Vagina (tissue), 2 donors: ENCODE data around the gene USP53. TPM values are rescaled to one million over a fixed set of nuclear protein-coding genes. Genes with fewer than 3 reads are reported as not detected.

Experiments used
- DNase-seq, 2 donors: peaks; one replicate each; pipeline ENCODE4 v3.0.0-alpha.2; 2017; ENCODE audit errors: extremely low spot score in 2 of 2
- H3K27ac ChIP-seq: fragments of 200-600 bp; sonication (generic); one replicate; pipeline ENCODE4 v1.5.1; 2019
- H3K27me3 ChIP-seq: fragments of 200-600 bp; sonication (generic); one replicate; pipeline ENCODE4 v1.5.1; 2019
- H3K36me3 ChIP-seq, 2 donors: fragments of 200-600 bp; sonication (generic); one replicate each; pipeline ENCODE4 v1.5.1; 2017 to 2019
- H3K4me1 ChIP-seq: fragments of 200-600 bp; sonication (generic); one replicate; pipeline ENCODE4 v1.5.1; 2019
- H3K4me3 ChIP-seq, 2 donors: fragments of 200-600 bp; sonication (generic); 1 replicate in 1 of 2; 2 replicates in 1 of 2; pipeline ENCODE4 v1.5.1; 2016 to 2019
- H3K9me3 ChIP-seq: fragments of 200-600 bp; sonication (generic); one replicate; pipeline ENCODE4 v1.5.1; 2019
- POLR2A ChIP-seq, 2 donors: fragments of 450-650 bp; IDR thresholded peaks; one replicate each; pipeline ENCODE4 v1.6.1; 2017; ENCODE audit warnings: antibody characterized with exemption in 2 of 2, mild to moderate bottlenecking in 2 of 2, moderate library complexity in 2 of 2
- POLR2AphosphoS5 ChIP-seq, 2 donors: sonication (generic); formaldehyde crosslinking; IDR thresholded peaks; one replicate each; pipeline ENCODE4 v1.9.0; 2017; ENCODE audit warnings: antibody characterized with exemption in 2 of 2, mild to moderate bottlenecking in 2 of 2, low read depth in 1 of 2; ENCODE audit not compliant: insufficient read depth in 1 of 2
- intact Hi-C: fragments of 100-400 bp; cut with DNase I; formaldehyde crosslinking; loops from one replicate; pipeline ENCODE4 v1.15.1; 2023
- total RNA-seq: library from RNA; depleted of rRNA; stranded (reverse); fragments of >200 nt; gene quantifications from one replicate; pipeline ENCODE4 v1.2.3, GENCODE V29; 2016
- TF ChIP-seq, protein P1 (sequence below), 3 experiments: fragments of 450-650 bp in 2 of 3; fragments of 200-600 bp in 1 of 3; sonication (generic) in 1 of 3; IDR thresholded peaks; one replicate each; pipeline ENCODE4 v1.5.1; 2017 to 2019; ENCODE audit warnings: antibody characterized with exemption in 3 of 3, mild to moderate bottlenecking in 2 of 3, moderate library complexity in 2 of 3

USP53 gene
- total RNA-seq, 1 donor from 2014 or later: 53.5 TPM

DNA sequence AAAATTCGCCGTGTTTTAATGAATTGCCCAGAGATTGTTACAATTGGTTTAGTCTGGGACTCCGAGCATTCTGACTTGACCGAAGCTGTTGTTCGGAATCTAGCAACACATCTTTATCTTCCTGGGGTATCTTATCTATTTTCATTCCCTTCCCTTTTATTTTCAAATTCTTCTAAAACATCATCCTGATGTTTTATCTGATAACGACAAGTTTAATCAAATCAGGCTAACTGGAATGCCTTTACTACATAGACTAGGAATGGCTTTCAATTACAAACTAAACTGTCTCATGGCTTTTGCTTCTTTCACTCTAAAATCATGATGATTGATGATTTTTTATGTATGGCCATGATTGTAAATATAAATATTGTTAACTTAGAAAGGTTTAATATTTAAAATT, 48.0 kb downstream of the USP53 start:
- intact Hi-C loops: no loop called here
- no peak overlapping the region for H3K4me3 ChIP-seq
- DNase-seq: no peak
- H3K4me1 ChIP-seq: no peaks in the 10 kb centered on the region
- no peaks in the 10 kb centered on the region for H3K9me3 ChIP-seq
- no peak overlapping the region for H3K27ac ChIP-seq
- TF ChIP-seq, protein P1, sequence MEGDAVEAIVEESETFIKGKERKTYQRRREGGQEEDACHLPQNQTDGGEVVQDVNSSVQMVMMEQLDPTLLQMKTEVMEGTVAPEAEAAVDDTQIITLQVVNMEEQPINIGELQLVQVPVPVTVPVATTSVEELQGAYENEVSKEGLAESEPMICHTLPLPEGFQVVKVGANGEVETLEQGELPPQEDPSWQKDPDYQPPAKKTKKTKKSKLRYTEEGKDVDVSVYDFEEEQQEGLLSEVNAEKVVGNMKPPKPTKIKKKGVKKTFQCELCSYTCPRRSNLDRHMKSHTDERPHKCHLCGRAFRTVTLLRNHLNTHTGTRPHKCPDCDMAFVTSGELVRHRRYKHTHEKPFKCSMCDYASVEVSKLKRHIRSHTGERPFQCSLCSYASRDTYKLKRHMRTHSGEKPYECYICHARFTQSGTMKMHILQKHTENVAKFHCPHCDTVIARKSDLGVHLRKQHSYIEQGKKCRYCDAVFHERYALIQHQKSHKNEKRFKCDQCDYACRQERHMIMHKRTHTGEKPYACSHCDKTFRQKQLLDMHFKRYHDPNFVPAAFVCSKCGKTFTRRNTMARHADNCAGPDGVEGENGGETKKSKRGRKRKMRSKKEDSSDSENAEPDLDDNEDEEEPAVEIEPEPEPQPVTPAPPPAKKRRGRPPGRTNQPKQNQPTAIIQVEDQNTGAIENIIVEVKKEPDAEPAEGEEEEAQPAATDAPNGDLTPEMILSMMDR (IDR thresholded peaks at IDR 0.05): no peak
- no peak for TF ChIP-seq POLR2A (IDR thresholded peaks at IDR 0.05)
- peaks cover 0 to 37% of the 10 kb centered on the region in 2 donors for H3K36me3 ChIP-seq
- no peaks in the 10 kb centered on the region for H3K27me3 ChIP-seq

DNA sequence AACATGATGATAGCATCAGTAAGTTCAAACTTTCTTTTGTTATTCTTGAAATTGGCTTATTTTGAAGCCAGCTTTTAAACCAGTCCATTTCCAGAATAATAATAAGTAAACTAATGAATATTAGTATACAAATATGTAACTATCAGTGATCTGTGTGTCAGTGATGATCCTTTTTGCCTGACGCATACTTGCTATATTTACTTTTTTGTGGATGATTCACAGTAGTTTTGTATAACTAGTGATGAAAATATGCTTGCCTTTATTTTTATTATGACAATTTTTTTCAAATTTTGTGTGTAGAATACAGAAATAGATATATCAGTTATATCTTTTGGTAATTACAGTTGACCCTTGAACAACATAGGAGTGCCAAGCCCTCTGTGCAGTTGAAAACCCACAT, 49.5 kb downstream of the USP53 start:
- TF ChIP-seq, protein P1 (IDR thresholded peaks at IDR 0.05): no peak
- TF ChIP-seq POLR2A (IDR thresholded peaks at IDR 0.05) (no peak), POLR2AphosphoS5 (IDR thresholded peaks at IDR 0.05; ENCODE audit: insufficient read depth in 1 of 2, low read depth in 1 of 2) (no peak)
- DNase-seq: no peak
- Histone ChIP-seq H3K4me3 (no peak overlapping the region), H3K27ac (no peak overlapping the region), H3K27me3 (no peaks in the 10 kb centered on the region), H3K4me1 (no peaks in the 10 kb centered on the region), H3K36me3 (peaks cover 0 to 37% of the 10 kb centered on the region in 2 donors), H3K9me3 (no peaks in the 10 kb centered on the region)
- intact Hi-C loops: no loop called here

DNA sequence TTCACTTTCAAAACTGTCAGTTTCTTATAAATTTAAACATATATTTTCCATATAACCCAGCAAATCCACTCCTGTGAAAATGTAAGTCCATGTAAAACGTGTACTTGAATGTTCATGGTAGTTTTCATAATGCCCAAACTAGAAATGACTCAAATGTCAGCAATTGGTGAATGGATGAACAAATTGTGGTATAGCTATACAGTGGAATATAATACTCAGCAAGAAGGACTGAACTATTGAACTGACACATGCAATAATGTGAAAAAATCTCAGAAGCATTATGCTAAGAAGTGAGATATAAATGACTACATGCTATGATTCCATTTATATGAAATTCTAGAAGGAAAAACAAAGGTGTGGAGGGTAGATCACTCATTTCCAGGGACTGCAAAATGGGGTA, 52.2 kb downstream of the USP53 start:
- H3K27me3 ChIP-seq: no peaks in the 10 kb centered on the region
- no peak for DNase-seq
- H3K4me3 ChIP-seq: no peak overlapping the region
- TF ChIP-seq, protein P1 (IDR thresholded peaks at IDR 0.05): no peak
- TF ChIP-seq POLR2A (IDR thresholded peaks at IDR 0.05): no peak
- TF ChIP-seq POLR2AphosphoS5 (IDR thresholded peaks at IDR 0.05; ENCODE audit: insufficient read depth in 1 of 2, low read depth in 1 of 2): no peak
- H3K36me3 ChIP-seq: peaks cover 0 to 41% of the 10 kb centered on the region in 2 donors
- H3K4me1 ChIP-seq: no peaks in the 10 kb centered on the region
- H3K9me3 ChIP-seq: no peaks in the 10 kb centered on the region
- intact Hi-C loops: no loop called here
- H3K27ac ChIP-seq: no peak overlapping the region

DNA sequence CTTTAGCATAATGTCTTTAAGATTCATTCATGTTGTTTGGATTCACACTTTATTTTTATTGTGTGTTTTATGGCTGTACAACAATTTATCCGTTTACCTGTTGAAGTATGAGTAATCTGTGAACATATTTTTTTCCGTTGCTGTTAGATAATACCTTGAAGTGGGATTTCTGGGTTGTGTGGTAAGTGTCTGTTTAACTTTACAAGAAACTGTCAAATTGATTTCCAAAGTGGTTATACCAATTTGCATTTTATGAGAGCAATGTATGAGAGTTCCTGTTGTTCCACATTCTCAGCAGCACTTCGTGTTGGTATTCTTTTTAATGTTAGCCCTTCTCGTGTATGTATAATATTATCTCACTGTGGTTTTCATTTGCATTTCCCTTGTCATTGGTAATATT, 53.6 kb downstream of the USP53 start:
- no peaks in the 10 kb centered on the region for H3K4me1 ChIP-seq
- no peak for TF ChIP-seq POLR2AphosphoS5 (IDR thresholded peaks at IDR 0.05; ENCODE audit: insufficient read depth in 1 of 2, low read depth in 1 of 2)
- TF ChIP-seq, protein P1 (IDR thresholded peaks at IDR 0.05): no peak
- TF ChIP-seq POLR2A (IDR thresholded peaks at IDR 0.05): no peak
- no peak overlapping the region for H3K4me3 ChIP-seq
- no peak overlapping the region for H3K27ac ChIP-seq
- DNase-seq: no peak
- H3K27me3 ChIP-seq: no peaks in the 10 kb centered on the region
- intact Hi-C loops: no loop called here
- H3K9me3 ChIP-seq: no peaks in the 10 kb centered on the region
- H3K36me3 ChIP-seq: peaks cover 0 to 35% of the 10 kb centered on the region in 2 donors

DNA sequence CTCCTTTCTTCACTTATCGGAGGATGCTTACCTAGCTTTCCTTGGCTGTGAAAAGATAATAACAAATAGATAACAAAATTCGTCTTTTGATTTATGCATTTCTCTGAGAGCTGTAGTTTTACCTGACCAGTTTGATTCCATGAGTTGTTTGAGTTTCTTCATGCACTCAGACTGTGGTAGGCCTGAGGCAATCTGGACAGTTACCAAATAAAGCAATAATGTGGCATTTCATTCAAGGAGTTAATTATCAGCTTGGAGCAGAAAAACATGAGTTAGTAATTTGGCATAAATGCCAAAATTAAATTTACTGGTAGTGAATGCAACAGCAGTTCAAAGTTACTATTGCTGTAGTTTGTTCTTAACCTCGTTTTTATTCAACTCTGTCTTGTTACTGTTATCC, 56.0 kb downstream of the USP53 start:
- no peak overlapping the region for H3K4me3 ChIP-seq
- H3K27ac ChIP-seq: no peak overlapping the region
- H3K9me3 ChIP-seq: no peaks in the 10 kb centered on the region
- intact Hi-C loops: no loop called here
- TF ChIP-seq, protein P1 (IDR thresholded peaks at IDR 0.05): no peak
- no peak for TF ChIP-seq POLR2A (IDR thresholded peaks at IDR 0.05)
- no peak for TF ChIP-seq POLR2AphosphoS5 (IDR thresholded peaks at IDR 0.05; ENCODE audit: insufficient read depth in 1 of 2, low read depth in 1 of 2)
- peaks cover 0 to 47% of the 10 kb centered on the region in 2 donors for H3K36me3 ChIP-seq
- no peaks in the 10 kb centered on the region for H3K4me1 ChIP-seq
- H3K27me3 ChIP-seq: no peaks in the 10 kb centered on the region
- DNase-seq: no peak
